GM10266 (cell line): ENCODE results near the gene CABLES2.

Source experiments
- DNase-seq: peaks from one replicate; pipeline ENCODE4 v3.0.0; 2012; ENCODE audit errors: extremely low spot score
- CTCF ChIP-seq: IDR thresholded peaks from 2 replicates; pipeline ENCODE4 v1.5.1; 2012; ENCODE audit warnings: mild to moderate bottlenecking, low read depth; ENCODE audit not compliant: control insufficient read depth, insufficient read depth; ENCODE audit errors: missing control alignments

Gene CABLES2

DNA sequence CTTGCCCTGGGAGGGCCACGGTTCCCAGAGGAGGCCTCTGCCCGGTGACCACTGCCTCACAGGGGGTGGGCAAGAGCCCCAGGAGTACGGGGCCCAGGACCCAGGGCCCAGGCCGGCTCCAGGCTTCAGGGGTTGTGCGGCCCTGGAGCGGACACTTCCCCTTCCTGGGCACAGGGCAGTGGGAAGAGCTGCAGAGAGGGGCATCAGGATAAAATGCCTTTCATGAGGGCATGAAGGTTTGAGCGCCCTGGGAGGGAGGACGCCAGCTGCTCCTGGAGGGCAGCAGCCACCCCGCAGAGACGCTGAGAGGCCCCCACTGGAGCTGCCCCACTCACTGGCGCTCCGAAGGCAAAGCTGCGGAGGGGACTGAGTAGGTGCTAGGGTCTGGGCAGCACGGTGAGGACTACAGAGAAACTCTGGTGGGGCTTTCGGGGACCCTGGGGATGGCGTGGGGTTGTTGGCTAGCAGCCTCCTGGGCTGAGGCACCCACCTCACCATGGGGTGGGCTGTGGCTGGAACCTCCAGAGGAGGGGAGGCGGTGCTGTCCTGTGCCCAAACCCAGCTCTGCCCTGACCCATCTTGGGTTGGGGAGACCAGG is 50.4 kb downstream of the CABLES2 start:
- DNase-seq = no peak
- TF ChIP-seq CTCF = no peak

DNA sequence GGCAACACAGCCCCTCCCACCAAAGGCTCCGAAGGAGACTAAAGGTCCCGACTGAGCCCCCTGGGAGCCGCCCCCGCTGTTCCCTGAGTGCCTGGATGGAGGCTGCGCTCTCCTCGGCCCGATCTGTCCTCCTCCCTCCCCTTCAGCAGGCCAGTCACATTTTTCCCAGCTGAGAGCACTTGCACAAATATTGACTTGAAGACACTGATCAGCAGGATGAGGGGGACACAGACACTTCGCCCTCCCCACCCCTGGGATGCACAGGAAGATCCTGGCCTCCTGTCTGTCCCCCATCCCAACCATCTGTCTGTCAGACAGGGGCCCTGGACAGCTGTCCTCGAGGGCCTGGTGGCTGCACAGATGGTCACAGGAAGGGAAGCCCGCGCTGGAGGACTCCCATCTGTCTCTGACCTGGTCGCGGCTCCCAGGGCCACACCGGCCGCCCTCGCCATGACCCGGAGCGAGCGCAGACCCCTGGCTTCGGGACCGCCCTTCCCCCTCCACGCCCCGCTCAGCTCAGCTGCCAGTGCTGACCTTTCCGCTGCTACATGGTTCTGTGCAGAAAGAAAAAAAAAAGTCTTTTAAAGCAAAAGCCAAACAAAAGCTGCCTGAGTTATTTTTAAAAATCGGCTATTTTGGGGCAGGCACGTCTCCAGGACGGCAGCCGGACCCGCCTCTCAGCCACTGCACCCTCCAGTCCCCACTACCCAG is 51.1 kb downstream of the CABLES2 start:
- no peak for DNase-seq
- TF ChIP-seq CTCF = no peak

DNA sequence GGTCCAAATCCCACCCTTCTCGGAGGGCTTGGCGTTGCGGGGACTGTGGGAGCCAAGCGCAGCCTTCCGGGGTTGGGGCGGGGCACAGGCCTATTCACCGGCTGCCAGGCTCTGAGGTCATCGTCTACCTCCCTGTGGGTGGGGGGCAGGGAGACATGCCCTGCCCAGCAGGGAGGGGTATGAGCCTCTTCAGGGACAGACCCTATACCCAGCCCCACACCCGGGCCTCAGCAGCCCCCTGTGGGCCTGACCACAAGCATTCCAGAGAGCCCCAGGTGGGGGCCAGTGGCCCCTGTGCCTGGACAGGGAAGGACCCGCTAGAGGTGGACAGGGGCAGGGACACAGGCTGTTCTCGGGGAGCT is 51.6 kb downstream of the CABLES2 start:
- DNase-seq = no peak
- TF ChIP-seq CTCF = no peak

GRCh38 chr20:62354811-62355341 is 52.2 kb downstream of the CABLES2 start:
- no peak for DNase-seq
- no peak for TF ChIP-seq CTCF

DNA sequence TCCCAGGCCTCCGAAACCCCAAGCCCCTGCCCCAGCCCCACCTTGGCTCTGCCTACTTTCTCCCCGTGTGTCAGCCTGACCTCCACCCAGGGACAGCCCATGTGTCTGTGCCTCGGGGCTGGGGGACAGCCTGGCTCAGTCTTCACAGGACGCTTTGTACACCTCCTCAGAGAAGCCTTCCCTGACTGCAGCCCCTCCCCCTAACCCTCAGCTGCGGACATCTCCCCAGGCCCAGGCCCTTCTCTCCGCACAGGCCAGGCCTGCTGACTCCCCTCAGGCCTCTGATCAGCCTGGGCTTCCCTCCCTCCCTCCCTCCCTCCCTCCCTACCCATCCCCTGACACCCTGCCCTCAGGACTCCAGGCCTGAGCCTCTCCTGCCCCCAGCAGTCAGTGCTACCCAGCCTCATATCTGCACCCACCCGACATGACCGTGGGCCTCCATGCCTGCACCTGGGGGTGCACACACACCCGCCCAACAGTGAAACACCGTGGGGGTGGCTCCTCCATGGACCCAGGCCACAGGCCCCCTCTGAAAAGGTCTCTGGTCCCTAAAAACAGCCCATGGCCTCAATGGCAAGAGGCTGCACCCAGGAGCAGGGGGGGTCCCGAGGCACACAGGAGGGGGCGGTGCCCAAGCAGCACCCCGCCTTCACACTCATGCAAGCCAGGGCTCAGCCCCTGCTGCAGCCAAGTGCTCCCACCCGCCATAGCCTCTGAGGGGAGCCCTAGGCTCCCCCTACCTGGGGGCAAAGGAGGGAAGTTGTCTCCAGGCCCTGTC is 52.9 kb downstream of the CABLES2 start:
- no peak for DNase-seq
- TF ChIP-seq CTCF = no peak

DNA sequence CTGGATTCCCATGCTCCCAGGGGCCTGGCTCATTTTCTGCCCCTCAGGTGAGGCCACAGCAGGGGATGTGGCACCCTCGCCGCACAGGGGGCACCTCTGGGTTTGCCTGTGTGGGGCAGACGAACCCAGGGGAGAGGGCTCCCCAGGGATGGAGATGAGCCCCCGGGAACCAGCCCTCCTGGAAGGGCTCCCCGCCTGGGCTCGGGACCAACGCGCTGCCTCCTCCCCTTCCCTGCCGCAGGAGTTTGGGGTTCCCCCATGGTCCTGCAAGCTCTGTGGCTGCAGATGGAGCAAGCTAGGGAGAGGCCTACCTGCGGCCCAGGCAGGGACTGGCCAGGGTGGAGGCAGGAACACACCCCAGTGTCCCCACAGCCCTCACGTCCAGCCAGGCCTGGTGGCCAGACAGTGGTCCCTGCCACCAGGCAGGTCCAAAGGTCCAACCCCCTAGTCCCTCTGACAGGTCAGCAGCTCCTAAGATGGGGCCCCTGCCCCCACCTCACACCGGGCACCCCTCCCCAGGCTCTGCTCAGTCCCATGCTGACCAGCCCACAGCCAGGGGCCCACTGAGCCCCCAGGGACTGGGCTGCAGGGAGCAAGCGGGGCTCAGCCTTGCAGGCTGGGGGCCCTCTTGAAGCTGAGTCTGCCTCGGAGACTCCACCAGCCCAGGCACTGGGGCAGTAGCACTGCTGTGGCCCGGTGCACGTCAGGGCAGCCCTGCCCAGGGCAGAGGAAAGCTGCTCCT is 53.6 kb downstream of the CABLES2 start:
- no peak for TF ChIP-seq CTCF
- no peak for DNase-seq
